B cell (primary cell): Measurements from ENCODE around the gene TXNDC15.

ENCODE experiments used
- EZH2 ChIP-seq: IDR thresholded peaks from 2 replicates; pipeline ENCODE4 v1.6.1; 2012; ENCODE audit warnings: borderline replicate concordance, low read depth, mild to moderate bottlenecking, moderate library complexity, low read length; ENCODE audit not compliant: insufficient read depth, poor library complexity, severe bottlenecking
- TF ChIP-seq, protein P1 (sequence below): fragments of 200-600 bp; IDR thresholded peaks from one replicate; pipeline ENCODE4 v1.8.0; 2022; ENCODE audit warnings: antibody characterized with exemption, mild to moderate bottlenecking

DNA sequence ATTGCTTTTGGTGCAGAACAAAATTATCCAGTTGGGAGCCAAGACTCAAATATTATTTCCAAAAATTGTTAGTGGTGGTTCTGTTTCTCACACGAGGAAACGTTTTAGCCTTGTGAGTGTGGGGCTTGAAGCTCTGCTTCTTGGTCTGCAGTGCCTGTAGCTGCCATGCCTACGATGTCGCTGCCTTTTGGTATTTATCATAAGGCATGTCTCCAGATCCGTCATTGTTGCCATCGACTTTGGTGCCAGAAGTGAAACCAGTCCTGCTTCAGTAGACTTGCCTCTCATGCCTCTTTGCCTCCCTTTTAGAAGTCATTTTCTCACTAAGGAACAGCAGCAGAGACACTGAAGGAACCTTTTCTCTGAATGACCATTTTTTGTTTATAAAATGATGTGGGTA lies 63.9 kb downstream of the TXNDC15 start:
- TF ChIP-seq, protein P1, sequence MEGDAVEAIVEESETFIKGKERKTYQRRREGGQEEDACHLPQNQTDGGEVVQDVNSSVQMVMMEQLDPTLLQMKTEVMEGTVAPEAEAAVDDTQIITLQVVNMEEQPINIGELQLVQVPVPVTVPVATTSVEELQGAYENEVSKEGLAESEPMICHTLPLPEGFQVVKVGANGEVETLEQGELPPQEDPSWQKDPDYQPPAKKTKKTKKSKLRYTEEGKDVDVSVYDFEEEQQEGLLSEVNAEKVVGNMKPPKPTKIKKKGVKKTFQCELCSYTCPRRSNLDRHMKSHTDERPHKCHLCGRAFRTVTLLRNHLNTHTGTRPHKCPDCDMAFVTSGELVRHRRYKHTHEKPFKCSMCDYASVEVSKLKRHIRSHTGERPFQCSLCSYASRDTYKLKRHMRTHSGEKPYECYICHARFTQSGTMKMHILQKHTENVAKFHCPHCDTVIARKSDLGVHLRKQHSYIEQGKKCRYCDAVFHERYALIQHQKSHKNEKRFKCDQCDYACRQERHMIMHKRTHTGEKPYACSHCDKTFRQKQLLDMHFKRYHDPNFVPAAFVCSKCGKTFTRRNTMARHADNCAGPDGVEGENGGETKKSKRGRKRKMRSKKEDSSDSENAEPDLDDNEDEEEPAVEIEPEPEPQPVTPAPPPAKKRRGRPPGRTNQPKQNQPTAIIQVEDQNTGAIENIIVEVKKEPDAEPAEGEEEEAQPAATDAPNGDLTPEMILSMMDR, result no peak
- no peak for TF ChIP-seq EZH2
